HG02981 (cell line): ENCODE measurements around the gene TNFAIP3.
"Not testable (repeated sequence)": the region's sequence is repeated elsewhere in the genome, so short reads cannot be mapped to it uniquely, and the experiment has no call there.

ENCODE experiments used
- ATAC-seq: cut with Tn5 transposase; IDR thresholded peaks from one replicate; pipeline ENCODE4 v1.9.1; 2021; ENCODE audit warnings: mild to moderate bottlenecking, moderate library complexity; ENCODE audit not compliant: unreplicated experiment

Gene TNFAIP3

GRCh38 chr6:137877113-137877512 is 10.1 kb downstream of the TNFAIP3 start:
- no peak for ATAC-seq

- no peak for ATAC-seq
Observed at GRCh38 chr6:137877606-137878005, 10.5 kb downstream of the TNFAIP3 start.

- ATAC-seq = no peak
Observed at GRCh38 chr6:137878029-137878428, 11.0 kb downstream of the TNFAIP3 start.

GRCh38 chr6:137878486-137879285 is 11.6 kb downstream of the TNFAIP3 start:
- ATAC-seq = no peak

DNA sequence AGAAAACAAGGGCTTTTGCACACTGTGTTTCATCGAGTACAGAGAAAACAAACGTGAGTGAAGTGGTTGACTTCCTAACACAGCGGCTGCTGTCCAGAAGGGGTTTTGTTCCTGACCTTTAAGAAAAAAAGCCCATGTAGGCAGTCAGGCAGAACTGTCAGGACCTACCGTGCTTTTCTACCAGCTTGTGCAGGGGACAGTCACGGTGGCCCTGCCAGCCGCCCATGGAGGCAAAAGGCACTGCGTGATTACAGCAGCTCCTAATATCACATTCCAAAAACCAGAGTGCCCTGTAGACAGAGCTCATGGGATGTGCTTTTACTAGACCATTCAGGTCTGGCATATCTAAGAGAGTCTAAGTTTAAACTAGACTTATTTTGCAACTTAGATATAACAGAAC is 12.2 kb downstream of the TNFAIP3 start:
- ATAC-seq = no peak

GRCh38 chr6:137879885-137880745 is 13.1 kb downstream of the TNFAIP3 start:
- ATAC-seq = no peak

DNA sequence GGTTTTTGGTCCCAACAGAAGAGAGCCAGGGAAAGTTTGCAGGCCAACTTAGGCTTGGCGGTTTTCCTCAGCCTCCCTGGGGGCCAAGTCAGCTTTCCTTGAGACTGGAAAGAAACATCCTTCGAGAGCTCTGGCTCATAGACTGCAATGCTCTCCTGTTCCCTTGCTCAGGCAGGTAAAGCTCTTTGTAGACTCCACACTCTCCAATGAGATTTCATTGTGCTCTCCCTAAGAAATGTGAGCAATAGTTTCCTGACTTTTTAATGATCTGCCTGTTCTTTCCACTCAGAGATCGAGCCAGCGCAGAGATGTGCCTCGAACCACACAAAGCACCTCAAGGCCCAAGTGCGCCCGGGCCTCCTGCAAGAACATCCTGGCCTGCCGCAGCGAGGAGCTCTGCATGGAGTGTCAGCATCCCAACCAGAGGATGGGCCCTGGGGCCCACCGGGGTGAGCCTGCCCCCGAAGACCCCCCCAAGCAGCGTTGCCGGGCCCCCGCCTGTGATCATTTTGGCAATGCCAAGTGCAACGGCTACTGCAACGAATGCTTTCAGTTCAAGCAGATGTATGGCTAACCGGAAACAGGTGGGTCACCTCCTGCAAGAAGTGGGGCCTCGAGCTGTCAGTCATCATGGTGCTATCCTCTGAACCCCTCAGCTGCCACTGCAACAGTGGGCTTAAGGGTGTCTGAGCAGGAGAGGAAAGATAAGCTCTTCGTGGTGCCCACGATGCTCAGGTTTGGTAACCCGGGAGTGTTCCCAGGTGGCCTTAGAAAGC is 13.9 kb downstream of the TNFAIP3 start:
- ATAC-seq = no peak

GRCh38 chr6:137881522-137881886 is 14.4 kb downstream of the TNFAIP3 start:
- no peak for ATAC-seq

DNA sequence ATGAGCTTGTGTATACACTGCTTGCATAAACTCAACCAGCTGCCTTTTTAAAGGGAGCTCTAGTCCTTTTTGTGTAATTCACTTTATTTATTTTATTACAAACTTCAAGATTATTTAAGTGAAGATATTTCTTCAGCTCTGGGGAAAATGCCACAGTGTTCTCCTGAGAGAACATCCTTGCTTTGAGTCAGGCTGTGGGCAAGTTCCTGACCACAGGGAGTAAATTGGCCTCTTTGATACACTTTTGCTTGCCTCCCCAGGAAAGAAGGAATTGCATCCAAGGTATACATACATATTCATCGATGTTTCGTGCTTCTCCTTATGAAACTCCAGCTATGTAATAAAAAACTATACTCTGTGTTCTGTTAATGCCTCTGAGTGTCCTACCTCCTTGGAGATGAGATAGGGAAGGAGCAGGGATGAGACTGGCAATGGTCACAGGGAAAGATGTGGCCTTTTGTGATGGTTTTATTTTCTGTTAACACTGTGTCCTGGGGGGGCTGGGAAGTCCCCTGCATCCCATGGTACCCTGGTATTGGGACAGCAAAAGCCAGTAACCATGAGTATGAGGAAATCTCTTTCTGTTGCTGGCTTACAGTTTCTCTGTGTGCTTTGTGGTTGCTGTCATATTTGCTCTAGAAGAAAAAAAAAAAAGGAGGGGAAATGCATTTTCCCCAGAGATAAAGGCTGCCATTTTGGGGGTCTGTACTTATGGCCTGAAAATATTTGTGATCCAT is 15.3 kb downstream of the TNFAIP3 start:
- ATAC-seq = no peak

GRCh38 chr6:137883400-137884148 is 16.5 kb downstream of the TNFAIP3 start:
- ATAC-seq = no peak

GRCh38 chr6:137884149-137884909 is 17.3 kb downstream of the TNFAIP3 start:
- no peak for ATAC-seq

- not testable (repeated sequence) for ATAC-seq
Observed at GRCh38 chr6:137884910-137885229, 17.8 kb downstream of the TNFAIP3 start.

DNA sequence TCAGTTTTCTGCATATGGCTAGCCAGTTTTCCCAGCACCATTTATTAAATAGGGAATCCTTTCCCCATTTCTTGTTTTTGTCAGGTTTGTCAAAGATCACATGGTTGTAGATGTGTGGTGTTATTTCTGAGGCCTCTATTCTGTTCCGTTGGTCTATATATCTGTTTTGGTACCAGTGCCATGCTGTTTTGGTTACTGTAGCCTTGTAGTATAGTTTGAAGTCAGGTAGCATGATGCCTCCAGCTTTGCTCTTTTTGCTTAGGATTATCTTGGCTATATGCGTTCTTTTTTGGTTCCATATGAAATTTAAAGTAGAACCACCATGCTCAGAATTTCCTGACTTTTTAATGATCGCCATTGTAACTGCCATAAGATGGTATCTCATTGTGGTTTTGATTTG is 19.2 kb downstream of the TNFAIP3 start:
- not testable (repeated sequence) for ATAC-seq

- ATAC-seq = no peak
Observed at GRCh38 chr6:137890983-137891537, 24.0 kb downstream of the TNFAIP3 start.

DNA sequence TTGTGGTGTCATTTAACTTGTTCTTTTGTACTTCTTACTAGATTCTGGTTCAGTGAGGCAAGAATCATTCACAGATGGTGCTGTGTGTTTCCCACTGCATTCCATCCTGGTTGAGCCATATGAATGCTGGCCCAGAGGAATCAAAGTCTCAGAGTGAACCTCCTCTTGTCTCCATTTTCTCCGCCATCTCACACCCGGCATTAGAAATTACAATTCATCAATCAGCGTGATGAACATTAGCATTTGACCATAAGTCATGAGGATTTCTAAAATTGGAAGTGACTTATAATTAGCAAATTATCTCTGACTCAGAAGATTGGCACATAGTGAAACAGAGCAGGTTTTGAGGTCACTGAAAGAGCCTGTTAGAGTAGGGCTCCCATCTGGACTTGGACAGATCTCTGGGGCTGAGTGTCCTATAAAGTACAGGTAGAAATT is 25.2 kb downstream of the TNFAIP3 start:
- no peak for ATAC-seq

DNA sequence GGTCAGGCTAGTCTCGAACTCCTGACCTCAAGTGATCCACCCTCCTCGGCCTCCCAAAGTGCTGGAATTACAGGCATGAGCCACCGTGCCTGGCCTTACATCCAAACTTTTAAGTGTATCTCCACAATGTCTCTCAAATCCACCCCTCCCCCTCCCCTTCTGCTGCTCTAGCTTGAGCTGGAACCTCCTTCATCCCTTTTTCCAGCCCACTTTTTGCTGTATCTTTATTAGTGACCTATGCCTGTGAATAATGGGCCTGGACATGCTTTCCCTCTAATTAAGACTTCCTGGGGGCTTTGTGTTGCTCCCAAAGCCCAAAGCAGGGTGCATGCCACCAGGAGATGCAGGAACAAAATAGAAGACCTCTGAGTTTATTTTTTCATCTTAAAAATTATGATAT is 26.1 kb downstream of the TNFAIP3 start:
- no peak for ATAC-seq

DNA sequence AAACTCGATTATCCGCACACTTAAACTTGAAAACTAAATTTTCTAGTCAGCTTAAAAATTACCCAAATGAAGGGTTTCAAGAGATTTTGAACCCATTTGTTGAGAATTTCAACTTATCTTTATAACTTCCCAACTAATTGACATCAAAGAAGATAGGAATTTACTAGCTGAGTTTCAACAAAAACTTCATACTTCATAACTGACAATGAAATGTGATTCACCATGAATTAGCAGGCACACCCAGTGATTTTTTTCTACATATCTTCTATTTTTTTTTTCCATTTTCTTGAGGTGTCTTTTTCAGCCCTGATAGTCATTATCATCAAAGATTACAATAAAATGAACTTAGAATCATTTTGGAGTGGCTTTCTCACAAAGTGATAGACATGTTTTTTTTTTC is 26.7 kb downstream of the TNFAIP3 start:
- ATAC-seq = no peak

- not testable (repeated sequence) for ATAC-seq
Observed at GRCh38 chr6:137894378-137894777, 27.3 kb downstream of the TNFAIP3 start.

GRCh38 chr6:137894779-137895385 is 27.8 kb downstream of the TNFAIP3 start:
- no peak for ATAC-seq
